ENCODE results near the gene CMTR1. TPM values are rescaled to one million over a fixed set of nuclear protein-coding genes. Genes with fewer than 3 reads are reported as not detected.

CMTR1 gene
- total RNA-seq, 5 donors from 2014 or later (not counting 1 experiment from before 2014, with no cell fraction given) = 62.5 to 82.7 (median 75.2) TPM

DNA sequence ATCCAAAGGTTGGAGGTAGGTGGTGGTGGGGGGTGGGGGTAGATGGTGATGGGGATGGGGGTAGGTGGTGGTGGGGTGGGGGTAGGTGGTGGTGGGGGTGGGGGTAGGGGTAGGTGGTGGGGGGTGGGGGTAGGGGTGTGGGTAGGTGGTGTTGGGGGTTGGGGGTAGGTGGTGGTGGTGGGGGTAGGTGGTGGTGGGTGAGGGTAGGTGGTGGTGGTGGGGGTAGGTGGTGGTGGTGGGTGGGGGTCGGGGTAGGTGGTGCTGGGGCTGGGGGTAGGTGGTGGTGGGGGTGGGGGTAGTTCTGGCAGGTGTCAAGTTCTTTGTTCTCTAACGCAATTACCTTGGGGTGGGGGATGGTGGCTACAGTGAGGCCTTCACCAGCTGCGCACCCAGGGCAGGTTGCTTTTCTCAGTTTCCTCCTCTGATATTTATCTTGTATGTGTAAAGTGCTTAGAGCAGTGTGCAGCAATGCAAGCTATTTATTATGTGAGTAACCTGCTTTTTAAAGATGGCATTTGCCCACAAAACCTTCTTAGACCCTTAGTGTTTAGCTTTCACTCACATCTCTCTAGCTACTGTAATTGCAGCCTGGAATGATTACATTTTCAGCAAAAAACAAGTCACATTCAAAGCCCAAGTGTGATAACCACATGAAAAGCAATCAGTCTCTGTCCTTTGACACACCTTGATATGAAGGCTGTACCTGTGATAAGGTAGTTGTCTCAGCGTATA is 74.8 kb downstream of the CMTR1 start:
- Mint-ChIP-seq H3K36me3 (no peaks in the 10 kb centered on the region), H3K9me3 (peaks cover 0 to 4% (median 3%) of the 10 kb centered on the region in 3 donors), H3K4me1 (peaks cover 75 to 85% (median 84%) of the 10 kb centered on the region in 3 donors), H3K4me3 (peak overlapping the region; percentile 7 to 59 (median 10)), H3K27me3 (no peaks in the 10 kb centered on the region), H3K27ac (peak overlapping the region; percentile 84 to 87)
- ATAC-seq (replicated peaks in 1 of 4) (peak; percentile 54 to 66 (median 60)), DNase-seq (peak in 27 of 35 experiments; percentile 27 to 68 (median 49))
- POLR2A ChIA-PET = interaction anchor here (0.6 to 1.5 kb wide), 9 partner anchors 9 to 647 kb away, joined by 3 to 14 read pairs (median 3); no protein-coding TSS in a partner anchor
- WGBS (ENCODE audit: insufficient coverage) = 0% methylated on average over 1 of the region's 4 CpGs
- Histone ChIP-seq H3K36me3 (ENCODE audit: control insufficient read depth in 2 of 2, extremely low read depth in 1 of 2, insufficient read depth in 1 of 2, low read length in 1 of 2) (no peaks in the 10 kb centered on the region), H3K27ac (ENCODE audit: low read length) (peak overlapping the region; percentile 52), H3K4me1 (ENCODE audit: control insufficient read depth in 1 of 2, extremely low read depth in 1 of 2, insufficient read depth in 2 of 2, low read length in 2 of 2) (peaks cover 49 to 69% of the 10 kb centered on the region in 2 experiments), H3K4me3 (ENCODE audit: control insufficient read depth in 1 of 2, extremely low read depth in 1 of 2, low read length in 1 of 2) (no peak overlapping the region), H3K27me3 (replicated peaks in 1 of 2; ENCODE audit: control insufficient read depth in 2 of 2, extremely low read depth in 1 of 2, insufficient read depth in 2 of 2, low read length in 1 of 2) (no peaks in the 10 kb centered on the region), H3K9me3 (no peaks in the 10 kb centered on the region)
- CTCF ChIA-PET = interaction anchor here in 1 of 2 donors (0.7 to 1.2 kb wide), 4 partner anchors 9 to 421 kb away, joined by 3 to 7 read pairs (median 4); no protein-coding TSS in a partner anchor

DNA sequence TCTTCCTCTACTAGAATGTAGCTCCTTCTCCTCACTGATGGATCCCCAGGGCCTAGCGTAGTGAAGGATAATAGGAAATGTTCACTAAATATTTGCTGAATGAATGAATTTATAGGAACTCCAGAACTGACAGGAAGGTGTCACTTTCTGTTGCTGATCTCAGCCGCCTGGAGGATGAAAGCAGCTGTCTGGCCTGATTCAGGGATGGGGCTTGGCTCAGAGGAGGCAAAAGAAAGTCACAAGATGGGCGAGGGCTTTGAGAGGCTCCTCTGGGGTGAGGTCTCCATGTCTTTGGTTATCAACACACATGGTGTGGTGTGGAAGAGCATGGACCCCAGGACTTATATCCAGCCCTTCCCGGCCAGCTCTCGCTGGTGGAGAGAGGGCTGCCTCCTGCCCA is 78.2 kb downstream of the CMTR1 start:
- peak overlapping the region; percentile 10 to 100 for H3K27ac Mint-ChIP-seq
- no peaks in the 10 kb centered on the region for H3K36me3 Mint-ChIP-seq
- Histone ChIP-seq H3K4me1 (ENCODE audit: control insufficient read depth in 1 of 2, extremely low read depth in 1 of 2, insufficient read depth in 2 of 2, low read length in 2 of 2) (peaks cover 47 to 73% of the 10 kb centered on the region in 2 experiments), H3K27ac (ENCODE audit: low read length) (no peak overlapping the region), H3K9me3 (no peaks in the 10 kb centered on the region), H3K36me3 (ENCODE audit: control insufficient read depth in 2 of 2, extremely low read depth in 1 of 2, insufficient read depth in 1 of 2, low read length in 1 of 2) (no peaks in the 10 kb centered on the region), H3K27me3 (replicated peaks in 1 of 2; ENCODE audit: control insufficient read depth in 2 of 2, extremely low read depth in 1 of 2, insufficient read depth in 2 of 2, low read length in 1 of 2) (no peaks in the 10 kb centered on the region), H3K4me3 (ENCODE audit: control insufficient read depth in 1 of 2, extremely low read depth in 1 of 2, low read length in 1 of 2) (no peak overlapping the region)
- ATAC-seq (replicated peaks in 1 of 4) (no peak), DNase-seq (no peak)
- CTCF ChIA-PET = no interaction called here
- no peaks in the 10 kb centered on the region for H3K27me3 Mint-ChIP-seq
- POLR2A ChIA-PET = no interaction called here
- H3K4me3 Mint-ChIP-seq = peak overlapping the region in 1 of 3 donors; percentile 6
- H3K4me1 Mint-ChIP-seq = peaks cover 75 to 86% (median 84%) of the 10 kb centered on the region in 3 donors
- 92% methylated on average over 2 of the region's 5 CpGs for WGBS (ENCODE audit: insufficient coverage)
- H3K9me3 Mint-ChIP-seq = peaks cover 0 to 4% (median 3%) of the 10 kb centered on the region in 3 donors

DNA sequence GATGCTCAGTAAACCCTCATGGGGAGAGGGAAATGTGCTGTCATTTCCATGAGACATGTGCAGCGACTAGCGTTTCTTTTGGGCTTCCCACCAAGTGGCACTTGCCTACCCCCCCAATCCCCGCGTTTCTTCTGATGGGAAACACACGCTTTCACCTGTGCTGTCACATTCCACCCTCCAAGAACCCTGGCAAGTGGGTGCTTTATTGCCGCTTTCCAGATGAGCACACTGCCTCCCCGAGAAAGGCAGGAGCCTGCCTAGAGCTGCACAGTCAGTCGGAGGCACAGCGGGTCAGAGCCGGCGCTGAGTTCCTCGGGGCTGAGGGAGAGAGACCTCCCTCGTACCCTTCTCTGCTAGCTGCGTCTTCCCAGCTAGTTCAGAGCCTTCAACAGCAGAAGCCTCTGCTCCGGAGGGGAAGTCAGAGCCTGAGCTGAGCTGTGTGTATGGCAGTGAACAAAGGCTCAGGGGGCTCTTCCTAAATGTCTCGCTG is 78.9 kb downstream of the CMTR1 start:
- 97% methylated on average over 15 of the region's 16 CpGs for WGBS (ENCODE audit: insufficient coverage)
- H3K4me3 Mint-ChIP-seq = no peak overlapping the region
- no peak for ATAC-seq (replicated peaks in 1 of 4)
- DNase-seq = no peak
- Histone ChIP-seq H3K4me3 (ENCODE audit: control insufficient read depth in 1 of 2, extremely low read depth in 1 of 2, low read length in 1 of 2) (no peak overlapping the region), H3K9me3 (no peaks in the 10 kb centered on the region), H3K27ac (ENCODE audit: low read length) (no peak overlapping the region), H3K36me3 (ENCODE audit: control insufficient read depth in 2 of 2, extremely low read depth in 1 of 2, insufficient read depth in 1 of 2, low read length in 1 of 2) (no peaks in the 10 kb centered on the region), H3K27me3 (replicated peaks in 1 of 2; ENCODE audit: control insufficient read depth in 2 of 2, extremely low read depth in 1 of 2, insufficient read depth in 2 of 2, low read length in 1 of 2) (no peaks in the 10 kb centered on the region), H3K4me1 (ENCODE audit: control insufficient read depth in 1 of 2, extremely low read depth in 1 of 2, insufficient read depth in 2 of 2, low read length in 2 of 2) (peaks cover 47 to 77% of the 10 kb centered on the region in 2 experiments)
- H3K27me3 Mint-ChIP-seq = no peaks in the 10 kb centered on the region
- ChIA-PET CTCF (no interaction called here), POLR2A (no interaction called here)
- peaks cover 83 to 87% (median 86%) of the 10 kb centered on the region in 3 donors for H3K4me1 Mint-ChIP-seq
- H3K27ac Mint-ChIP-seq = peak overlapping the region in 1 of 2 donors; percentile 100
- H3K36me3 Mint-ChIP-seq = no peaks in the 10 kb centered on the region
- peaks cover 0 to 4% (median 3%) of the 10 kb centered on the region in 3 donors for H3K9me3 Mint-ChIP-seq

DNA sequence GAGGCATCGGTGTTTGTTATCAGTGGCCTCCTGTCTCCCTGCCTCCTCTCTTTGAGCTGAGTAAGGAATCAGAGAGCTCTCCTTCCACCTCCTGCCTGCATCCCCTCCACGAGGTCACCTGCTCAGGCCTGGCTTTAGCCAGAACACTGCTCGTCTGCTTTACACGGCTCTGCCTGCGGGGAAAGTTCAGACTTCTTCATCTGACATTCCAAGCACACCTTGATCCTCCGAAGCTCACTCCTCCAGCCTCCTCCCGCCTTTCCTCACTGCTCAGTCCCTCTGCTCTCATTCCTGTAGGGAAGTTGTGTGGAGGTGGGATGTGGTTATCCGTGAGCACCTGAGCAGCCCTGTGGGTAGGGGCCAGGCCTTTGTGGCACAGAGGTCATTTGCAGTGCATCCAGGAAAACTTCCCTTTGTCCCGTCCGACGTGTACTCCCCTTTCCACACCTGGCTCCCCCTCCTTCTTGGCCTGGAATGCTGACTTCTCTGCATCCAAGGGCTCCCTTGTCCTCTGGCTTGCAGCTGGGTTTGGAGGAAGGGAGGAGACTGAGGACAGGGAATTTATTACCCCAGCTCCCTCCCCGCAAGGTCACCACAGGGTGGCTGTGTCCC is 79.5 kb downstream of the CMTR1 start:
- H3K4me1 ChIP-seq (ENCODE audit: control insufficient read depth in 1 of 2, extremely low read depth in 1 of 2, insufficient read depth in 2 of 2, low read length in 2 of 2) = peaks cover 51 to 77% of the 10 kb centered on the region in 2 experiments
- WGBS (ENCODE audit: insufficient coverage) = 93% methylated on average over 4 of the region's 12 CpGs
- DNase-seq (no peak), ATAC-seq (replicated peaks in 1 of 4) (no peak)
- Mint-ChIP-seq H3K27me3 (no peaks in the 10 kb centered on the region), H3K4me1 (peaks cover 86 to 89% (median 86%) of the 10 kb centered on the region in 3 donors), H3K27ac (peak overlapping the region; percentile 100), H3K4me3 (peak overlapping the region in 1 of 3 donors; percentile 76), H3K9me3 (peaks cover 0 to 4% (median 3%) of the 10 kb centered on the region in 3 donors), H3K36me3 (no peaks in the 10 kb centered on the region)
- no peaks in the 10 kb centered on the region for H3K9me3 ChIP-seq
- H3K4me3 ChIP-seq (ENCODE audit: control insufficient read depth in 1 of 2, extremely low read depth in 1 of 2, low read length in 1 of 2) = no peak overlapping the region
- no peaks in the 10 kb centered on the region for H3K36me3 ChIP-seq (ENCODE audit: control insufficient read depth in 2 of 2, extremely low read depth in 1 of 2, insufficient read depth in 1 of 2, low read length in 1 of 2)
- no peaks in the 10 kb centered on the region for H3K27me3 ChIP-seq (replicated peaks in 1 of 2; ENCODE audit: control insufficient read depth in 2 of 2, extremely low read depth in 1 of 2, insufficient read depth in 2 of 2, low read length in 1 of 2)
- ChIA-PET POLR2A (no interaction called here), CTCF (no interaction called here)
- peak overlapping the region; percentile 100 for H3K27ac ChIP-seq (ENCODE audit: low read length)

DNA sequence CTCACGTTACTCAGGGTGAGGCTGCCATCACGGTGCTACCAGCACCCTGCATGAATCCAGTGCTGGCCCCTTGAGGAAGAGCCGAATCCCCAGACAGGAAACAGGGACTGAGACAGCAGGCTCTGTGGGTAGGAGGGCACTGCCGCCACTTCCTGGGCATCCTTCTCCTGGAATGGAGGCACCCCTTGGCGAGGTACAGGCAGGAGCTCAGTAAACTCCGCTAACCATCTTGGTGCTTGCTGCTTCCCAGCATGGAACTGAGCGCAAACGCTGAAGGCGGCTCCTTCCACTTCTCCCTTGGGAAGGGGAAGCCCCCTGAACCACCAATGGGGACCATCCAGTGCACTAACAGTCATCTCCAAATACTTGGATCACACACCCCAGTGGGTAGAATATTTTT is 80.1 kb downstream of the CMTR1 start:
- DNase-seq (no peak), ATAC-seq (replicated peaks in 1 of 4) (no peak)
- Histone ChIP-seq H3K4me1 (ENCODE audit: control insufficient read depth in 1 of 2, extremely low read depth in 1 of 2, insufficient read depth in 2 of 2, low read length in 2 of 2) (peaks cover 54 to 80% of the 10 kb centered on the region in 2 experiments), H3K9me3 (no peaks in the 10 kb centered on the region), H3K27me3 (replicated peaks in 1 of 2; ENCODE audit: control insufficient read depth in 2 of 2, extremely low read depth in 1 of 2, insufficient read depth in 2 of 2, low read length in 1 of 2) (no peaks in the 10 kb centered on the region), H3K27ac (ENCODE audit: low read length) (peak overlapping the region; percentile 100), H3K36me3 (ENCODE audit: control insufficient read depth in 2 of 2, extremely low read depth in 1 of 2, insufficient read depth in 1 of 2, low read length in 1 of 2) (no peaks in the 10 kb centered on the region), H3K4me3 (ENCODE audit: control insufficient read depth in 1 of 2, extremely low read depth in 1 of 2, low read length in 1 of 2) (no peak overlapping the region)
- Mint-ChIP-seq H3K36me3 (no peaks in the 10 kb centered on the region), H3K27ac (peak overlapping the region; percentile 100), H3K27me3 (no peaks in the 10 kb centered on the region), H3K4me1 (peaks cover 89% of the 10 kb centered on the region in 3 donors), H3K4me3 (peak overlapping the region in 1 of 3 donors; percentile 76), H3K9me3 (peaks cover 0 to 4% (median 3%) of the 10 kb centered on the region in 3 donors)
- 70% methylated on average over 9 of the region's 9 CpGs for WGBS (ENCODE audit: insufficient coverage)
- POLR2A ChIA-PET = no interaction called here
- CTCF ChIA-PET = no interaction called here

DNA sequence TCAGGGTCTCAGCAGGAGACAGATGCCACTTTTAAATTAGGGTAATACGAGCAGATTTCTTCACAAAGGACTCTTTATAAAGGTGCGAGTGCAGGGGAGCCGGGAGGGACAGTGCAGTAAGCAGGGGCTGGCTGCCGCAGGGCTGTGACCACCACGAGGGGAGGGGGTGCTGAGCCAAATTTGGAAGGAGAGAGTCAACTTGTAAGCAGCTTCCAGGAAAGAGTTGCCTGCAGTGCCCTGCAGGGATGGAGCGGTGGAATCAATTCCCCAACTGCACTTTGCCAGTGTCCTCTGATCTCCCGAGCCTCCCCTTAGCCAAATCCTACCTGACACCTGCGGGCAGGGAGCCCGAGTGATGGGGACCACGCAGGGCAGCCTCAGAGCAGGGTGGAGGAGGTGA is 80.6 kb downstream of the CMTR1 start:
- Histone ChIP-seq H3K4me3 (ENCODE audit: control insufficient read depth in 1 of 2, extremely low read depth in 1 of 2, low read length in 1 of 2) (no peak overlapping the region), H3K4me1 (ENCODE audit: control insufficient read depth in 1 of 2, extremely low read depth in 1 of 2, insufficient read depth in 2 of 2, low read length in 2 of 2) (peaks cover 54 to 80% of the 10 kb centered on the region in 2 experiments), H3K27ac (ENCODE audit: low read length) (peak overlapping the region; percentile 100), H3K36me3 (ENCODE audit: control insufficient read depth in 2 of 2, extremely low read depth in 1 of 2, insufficient read depth in 1 of 2, low read length in 1 of 2) (no peaks in the 10 kb centered on the region), H3K9me3 (no peaks in the 10 kb centered on the region), H3K27me3 (replicated peaks in 1 of 2; ENCODE audit: control insufficient read depth in 2 of 2, extremely low read depth in 1 of 2, insufficient read depth in 2 of 2, low read length in 1 of 2) (no peaks in the 10 kb centered on the region)
- Mint-ChIP-seq H3K4me3 (peak overlapping the region in 1 of 3 donors; percentile 76), H3K27me3 (no peaks in the 10 kb centered on the region), H3K4me1 (peaks cover 89% of the 10 kb centered on the region in 3 donors), H3K36me3 (no peaks in the 10 kb centered on the region), H3K27ac (peak overlapping the region; percentile 100), H3K9me3 (peaks cover 0 to 4% (median 3%) of the 10 kb centered on the region in 3 donors)
- ChIA-PET CTCF (no interaction called here), POLR2A (interaction anchor here in 1 of 2 donors (0.7 to 1.4 kb wide), 2 partner anchors 11 to 14 kb away, joined by 4 to 8 read pairs; partner anchors contain the start of gene CCDC167)
- WGBS (ENCODE audit: insufficient coverage) = 77% methylated on average over 3 of the region's 10 CpGs
- no peak for DNase-seq
- no peak for ATAC-seq (replicated peaks in 1 of 4)
